Activated CD8-positive, alpha-beta memory T cell treated with anti-CD3 and anti-CD28 coated beads for 48 hours (primary cell): ENCODE data around the gene POLR3H.
A peak's percentile ranks its signal among the peaks of the same experiment; 100 is the strongest.

Experiments used
- DNase-seq, 3 experiments: peaks; one replicate each; pipeline ENCODE4 v3.0.0-alpha.2; 2020; ENCODE audit warnings: low read depth in 2 of 3, low spot score in 2 of 3

Gene POLR3H

DNA sequence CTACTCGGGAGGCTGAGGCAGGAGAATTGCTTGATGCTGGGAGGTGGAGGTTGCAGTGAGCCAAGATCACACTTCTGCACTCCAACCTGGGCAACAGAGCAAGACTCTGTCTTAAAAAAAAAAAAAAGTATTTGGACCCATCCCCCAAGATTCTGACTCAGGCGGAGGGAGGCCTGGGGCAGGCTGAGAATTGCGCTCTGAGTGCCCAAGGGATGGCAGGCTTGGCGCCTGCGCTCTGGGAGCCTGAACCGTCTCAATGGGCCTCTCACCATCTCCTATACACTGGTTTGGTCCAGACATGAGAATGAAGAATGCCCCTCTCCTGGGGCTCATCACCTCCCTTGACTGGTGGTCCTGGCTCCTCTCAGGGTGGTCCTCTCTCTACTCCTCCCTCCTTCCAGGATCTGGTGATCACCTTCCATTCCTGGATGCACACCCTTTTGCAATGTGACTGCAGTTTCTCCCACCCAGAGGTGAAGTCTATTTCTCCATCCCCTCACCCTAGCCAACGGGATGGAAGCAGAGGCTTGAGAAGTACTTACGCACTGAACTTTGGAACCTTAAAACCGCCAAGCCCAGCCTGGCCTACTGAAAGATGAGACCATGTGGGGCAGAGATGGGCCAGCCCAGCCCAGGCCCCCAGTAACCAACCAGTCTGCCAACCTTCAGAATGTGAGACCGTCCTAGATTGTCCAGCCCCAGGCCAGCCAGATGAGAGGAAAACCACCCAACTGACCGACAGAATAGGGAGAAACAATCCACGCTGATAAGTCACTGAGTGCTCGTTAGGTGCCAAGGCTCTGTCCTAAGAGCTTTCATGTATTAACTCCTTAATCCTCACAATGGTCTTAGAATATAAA, 4.9 kb downstream of the POLR3H start:
- DNase-seq: no peak

DNA sequence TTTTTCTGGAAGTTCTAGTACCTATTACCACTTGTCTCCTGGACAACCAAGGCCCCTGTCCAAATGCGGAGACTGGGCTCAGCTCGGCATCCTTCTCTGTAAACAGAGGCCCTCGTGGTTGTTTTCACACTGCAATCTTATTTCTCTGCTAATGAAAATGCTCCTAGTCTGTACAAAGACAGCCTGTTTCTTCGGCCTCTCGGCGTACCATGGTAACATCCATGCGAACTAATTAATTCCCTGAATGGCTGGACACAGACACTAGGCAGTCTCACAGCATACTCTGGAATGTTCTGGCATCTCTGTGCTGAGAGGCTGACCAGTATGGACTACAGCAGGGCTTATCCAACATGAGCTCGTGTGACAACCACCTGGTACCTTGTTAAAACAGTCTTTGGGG, 5.7 kb downstream of the POLR3H start:
- DNase-seq: no peak

DNA sequence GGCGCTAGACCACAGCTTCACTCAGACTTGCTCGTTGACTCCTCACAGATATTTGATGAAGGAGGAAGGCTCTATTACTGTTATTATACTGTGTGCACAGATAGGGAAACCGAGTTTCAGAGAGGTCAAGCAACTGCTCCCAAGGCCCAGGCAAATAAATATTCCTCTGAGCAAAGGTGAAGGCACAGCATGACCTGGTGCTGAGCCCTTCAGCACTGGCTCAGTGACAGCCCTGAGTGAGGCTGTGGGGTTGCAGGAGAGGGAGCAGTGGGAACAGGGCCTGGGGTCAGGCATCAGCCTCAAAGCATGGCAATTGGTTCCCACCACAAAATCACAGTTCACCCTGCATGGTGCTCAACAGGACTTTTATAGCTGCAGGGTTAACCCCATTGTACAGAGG, 7.1 kb downstream of the POLR3H start:
- DNase-seq: no peak

DNA sequence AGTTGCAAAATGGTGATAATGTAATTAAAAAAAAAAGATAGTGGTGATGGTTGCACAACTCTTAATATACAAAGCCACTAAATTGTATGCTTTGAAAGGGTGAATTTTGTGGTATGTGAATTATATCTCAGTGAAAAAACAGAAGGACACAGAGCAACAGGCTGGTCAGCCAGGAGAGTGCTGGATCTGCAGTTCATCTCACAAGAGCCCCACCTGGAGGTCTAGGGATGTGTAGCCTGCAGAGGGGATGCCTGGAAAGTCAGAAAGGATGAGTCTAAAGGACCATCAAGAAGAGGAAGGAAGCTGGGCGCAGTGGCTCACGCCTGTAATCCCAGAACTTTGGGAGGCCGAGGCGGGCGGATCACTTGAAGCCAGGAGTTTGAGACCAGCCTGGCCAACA, 9.0 kb downstream of the POLR3H start:
- DNase-seq: no peak

DNA sequence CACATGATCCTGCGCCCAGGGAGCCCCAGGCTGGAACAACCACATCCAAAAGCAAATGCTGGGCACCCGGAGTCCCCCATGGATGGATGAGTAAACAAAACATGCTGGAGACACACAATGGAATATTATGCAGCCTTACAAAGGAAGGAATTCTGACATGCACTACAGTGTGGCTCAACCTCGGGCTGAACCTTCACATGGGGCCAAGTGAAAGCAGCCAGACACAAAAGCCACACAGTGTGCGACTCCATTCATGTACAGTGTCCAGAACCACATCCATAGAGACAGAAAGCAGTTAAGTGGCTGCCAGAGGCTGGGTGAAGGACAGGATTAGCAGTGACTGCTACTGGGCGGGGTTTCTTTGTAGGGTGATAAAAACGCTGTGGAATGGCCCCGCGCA, 10.1 kb downstream of the POLR3H start:
- no peak for DNase-seq

DNA sequence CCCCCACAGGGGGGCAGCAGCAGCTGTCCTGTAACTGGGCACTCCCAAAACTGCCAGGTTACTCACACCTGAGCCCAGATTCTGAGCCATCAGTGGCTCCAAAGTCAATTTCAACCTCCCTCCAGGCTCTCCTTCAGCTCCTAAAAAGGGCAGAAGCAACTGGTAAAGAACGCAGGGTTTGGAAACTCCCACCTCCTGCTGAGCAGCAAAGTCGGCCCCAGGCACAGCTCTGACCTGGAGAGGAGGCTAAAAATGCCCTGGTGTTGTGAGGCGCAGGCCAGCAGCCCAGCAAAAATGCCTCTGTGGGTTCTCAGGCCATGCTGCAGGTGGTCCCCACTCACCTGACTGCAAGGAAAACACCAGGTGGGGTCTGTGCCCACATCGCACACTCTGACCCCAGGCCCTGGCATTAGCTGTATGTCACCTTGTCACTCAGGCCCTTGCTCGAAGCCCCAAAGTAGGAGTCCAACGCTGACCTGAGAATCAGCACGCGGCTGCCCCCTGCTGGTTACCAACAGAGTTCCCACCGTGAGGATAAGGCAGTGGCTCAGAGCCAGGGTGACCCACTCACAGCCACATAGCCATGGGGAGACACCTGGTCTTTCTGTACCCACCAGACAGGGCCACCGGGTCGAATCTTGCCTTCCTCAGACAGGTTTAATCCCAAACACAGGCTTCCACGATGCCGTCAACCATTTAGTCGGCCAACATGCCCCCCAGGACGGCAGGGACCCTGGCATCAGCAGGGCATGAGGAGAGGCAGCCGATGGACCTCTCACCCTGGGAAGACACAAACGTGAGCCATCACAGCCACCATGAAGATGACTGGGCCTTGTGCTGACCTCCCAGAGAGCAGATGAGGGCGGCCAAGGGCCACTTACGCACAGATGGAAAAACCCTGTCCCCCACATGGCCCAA, 11.1 kb downstream of the POLR3H start:
- DNase-seq: peak; percentile 34 to 61 (median 61)

DNA sequence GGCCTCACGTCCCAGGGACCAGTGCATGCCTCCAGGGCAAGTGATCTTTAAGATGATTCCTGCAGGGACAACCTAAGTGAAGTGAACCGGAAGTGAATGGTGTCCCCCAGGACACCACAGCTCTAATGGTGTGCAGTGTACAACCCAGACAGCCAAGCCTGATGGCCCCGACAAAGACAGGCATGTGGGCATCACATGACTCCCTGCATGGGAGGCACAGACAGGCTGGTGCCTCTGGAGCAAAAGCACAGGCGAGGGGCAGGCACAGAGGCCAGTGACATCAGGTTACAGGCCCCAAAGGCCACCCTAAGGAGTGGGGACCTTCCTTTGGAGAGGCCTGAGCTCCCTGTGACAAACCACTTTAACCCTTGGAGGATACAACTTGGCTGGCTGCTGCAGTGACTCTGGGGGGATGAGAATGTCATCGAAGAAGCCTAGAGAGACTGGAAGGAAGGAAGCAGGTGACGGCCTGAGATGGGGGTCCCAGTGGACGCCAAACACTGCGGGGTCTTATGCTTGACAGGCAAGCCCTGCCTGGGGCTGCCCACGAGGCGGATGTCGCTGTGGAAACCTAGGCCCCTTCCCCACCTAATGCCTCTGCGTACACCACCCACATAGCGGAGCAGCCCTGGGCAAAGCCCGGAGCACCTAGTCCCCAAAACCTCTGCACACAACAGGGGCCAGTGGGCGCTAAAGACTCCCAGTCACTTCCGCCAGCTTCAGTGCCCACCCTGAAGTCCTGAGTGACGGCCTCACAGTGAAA, 12.4 kb downstream of the POLR3H start:
- no peak for DNase-seq

DNA sequence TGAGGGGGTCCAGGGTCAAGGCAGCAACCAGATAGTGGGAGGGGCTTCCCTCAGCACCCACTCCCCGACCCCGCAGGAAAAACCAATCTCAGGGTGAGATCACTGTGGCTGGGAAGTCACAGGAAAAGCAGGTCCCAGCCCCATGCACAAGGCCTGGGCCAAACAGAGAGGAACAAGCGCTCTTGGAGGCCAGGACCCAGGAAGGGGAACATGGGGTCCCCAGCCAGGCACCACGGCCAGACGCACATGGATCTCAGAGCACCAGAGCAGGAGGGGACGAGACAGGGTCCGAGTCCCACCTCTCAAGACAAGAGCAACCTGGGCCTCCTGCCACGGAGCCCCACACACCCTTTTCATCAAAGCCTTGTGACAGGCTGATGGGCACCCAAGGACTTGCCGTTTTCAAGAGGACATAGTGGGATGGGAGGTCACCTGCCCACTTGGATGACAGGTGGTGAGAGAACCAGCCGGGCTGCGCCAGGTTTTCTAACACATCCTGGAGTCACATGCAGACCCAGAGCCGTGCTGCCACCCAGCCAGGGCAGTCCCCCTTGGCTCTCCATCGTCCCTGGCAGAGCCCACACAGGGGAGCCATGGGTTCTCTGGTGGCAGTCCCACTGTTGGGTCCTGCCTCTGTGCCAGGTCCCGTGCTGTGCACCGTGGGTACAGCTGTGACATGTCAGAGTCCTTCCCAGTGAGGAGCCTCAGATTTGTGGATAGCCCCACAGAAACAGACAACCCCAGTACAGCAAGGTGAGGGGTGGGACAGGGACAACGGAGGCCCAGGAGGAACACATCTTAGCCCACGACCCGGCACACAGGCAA, 13.2 kb downstream of the POLR3H start:
- no peak for DNase-seq

DNA sequence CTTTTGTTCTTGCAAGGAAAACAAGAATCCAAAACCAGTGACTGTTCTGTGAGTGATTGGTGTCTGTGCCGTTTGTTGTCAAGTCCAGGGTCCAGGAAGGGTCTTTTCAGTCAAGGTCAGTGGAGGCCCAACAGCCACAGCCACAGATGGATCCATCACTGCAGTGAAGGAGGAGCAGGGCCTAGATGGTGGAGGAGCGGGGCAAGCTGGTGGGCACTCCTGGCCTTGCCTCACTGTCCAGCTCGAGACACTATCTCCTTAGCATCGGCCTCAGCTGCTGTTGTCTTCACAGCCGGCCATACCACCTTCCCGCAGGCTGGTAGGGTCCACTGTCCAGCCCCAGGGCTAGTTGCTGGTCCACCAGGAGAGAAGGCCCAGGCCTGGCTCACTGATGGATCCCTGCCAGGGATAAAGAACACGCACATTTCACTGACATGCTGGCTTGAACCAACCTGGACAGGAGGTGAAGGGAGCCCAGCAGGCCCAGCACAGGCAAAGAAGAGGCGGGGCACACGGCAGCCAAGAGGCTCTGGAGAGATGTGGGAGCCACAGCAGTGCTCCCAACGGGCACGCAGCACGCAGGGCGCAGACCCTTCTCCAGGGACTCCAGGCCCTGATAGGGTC, 15.2 kb downstream of the POLR3H start:
- no peak for DNase-seq

DNA sequence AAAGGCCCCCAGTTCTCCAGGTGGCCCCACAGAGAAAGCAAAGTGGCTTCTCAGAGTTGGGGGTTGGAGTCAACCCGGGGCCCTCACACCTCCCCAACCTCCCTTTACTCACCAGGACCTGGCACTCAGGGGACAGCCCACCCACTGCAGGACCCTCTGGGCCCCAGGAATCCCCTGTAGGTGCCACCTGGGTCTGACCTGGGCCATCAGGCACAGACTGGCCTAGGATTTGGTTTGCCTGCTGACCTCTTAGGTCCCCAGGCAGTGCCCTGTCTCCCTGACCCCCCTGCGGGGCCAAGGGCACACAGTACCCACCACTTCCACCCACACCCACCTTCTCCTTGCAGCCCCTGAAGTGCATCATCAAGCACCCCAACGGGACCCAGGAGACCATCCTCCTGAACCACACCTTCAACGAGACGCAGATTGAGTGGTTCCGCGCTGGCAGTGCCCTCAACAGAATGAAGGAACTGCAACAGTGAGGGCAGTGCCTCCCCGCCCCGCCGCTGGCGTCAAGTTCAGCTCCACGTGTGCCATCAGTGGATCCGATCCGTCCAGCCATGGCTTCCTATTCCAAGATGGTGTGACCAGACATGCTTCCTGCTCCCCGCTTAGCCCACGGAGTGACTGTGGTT, 16.0 kb downstream of the POLR3H start:
- DNase-seq: no peak

DNA sequence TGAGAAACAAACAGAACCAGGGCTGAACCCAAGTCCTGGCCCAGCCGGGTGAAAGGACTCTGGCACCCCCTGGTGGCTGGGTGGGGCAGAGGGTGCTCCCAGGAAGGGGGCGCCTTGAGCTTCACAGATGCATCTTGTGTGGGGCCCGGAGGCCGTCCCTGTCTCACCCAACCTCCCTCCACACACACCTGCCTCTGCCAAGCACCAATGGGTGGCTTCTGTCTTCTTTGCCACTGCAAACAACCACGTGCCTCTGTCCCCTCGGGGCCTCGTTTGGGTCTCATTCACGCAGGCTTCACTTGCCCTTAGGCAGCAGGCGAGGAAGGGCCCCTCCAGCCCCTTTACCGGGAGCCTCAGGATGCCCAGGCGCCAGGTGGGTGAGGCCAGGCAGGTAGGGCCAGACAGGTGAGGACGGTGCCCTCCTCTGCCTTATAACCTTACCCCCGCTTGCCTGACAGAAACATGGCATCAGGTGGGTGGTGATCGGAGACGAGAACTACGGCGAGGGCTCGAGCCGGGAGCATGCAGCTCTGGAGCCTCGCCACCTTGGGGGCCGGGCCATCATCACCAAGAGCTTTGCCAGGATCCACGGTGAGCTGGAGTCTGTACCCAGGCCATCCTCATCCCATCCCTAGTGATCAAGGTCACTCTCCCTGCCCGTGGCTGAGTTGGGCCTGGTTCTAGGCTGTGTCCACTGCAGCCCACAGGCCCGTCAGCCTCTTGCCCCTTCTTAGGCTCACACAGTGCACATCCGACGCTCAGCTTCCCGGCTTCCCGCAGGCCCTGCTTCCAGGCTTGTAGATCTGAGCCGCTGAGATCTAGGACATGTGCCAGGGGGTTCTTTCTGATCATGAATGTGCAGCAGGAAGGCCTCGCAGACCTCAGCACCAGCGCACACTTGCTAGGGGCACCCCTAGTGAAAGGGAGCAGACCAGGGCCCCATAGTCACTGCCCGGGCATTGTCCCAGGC, 17.2 kb downstream of the POLR3H start:
- peak; percentile 38 to 62 (median 57) for DNase-seq

DNA sequence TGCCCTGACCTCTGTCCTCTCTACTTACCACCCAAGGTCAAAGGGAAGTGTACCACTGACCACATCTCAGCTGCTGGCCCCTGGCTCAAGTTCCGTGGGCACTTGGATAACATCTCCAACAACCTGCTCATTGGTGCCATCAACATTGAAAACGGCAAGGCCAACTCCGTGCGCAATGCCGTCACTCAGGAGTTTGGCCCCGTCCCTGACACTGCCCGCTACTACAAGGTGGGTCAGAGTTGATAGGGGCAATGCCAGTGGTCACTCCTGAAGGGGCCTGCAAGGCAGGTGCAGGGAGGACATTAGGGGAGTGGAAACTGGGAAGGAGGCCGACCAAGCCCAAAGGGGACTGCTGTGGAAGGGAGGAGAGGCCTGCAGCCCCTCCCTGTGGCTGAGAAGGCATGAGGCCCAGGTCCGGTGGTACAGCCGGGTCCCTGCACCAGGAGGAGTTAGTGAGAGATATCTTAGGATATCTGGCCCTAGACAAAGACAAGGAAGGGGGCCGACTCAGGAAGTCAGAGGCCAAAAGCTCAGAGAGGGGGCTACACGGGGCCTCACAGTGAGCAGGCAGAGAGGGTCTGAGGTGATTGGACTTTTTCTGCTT, 17.9 kb downstream of the POLR3H start:
- DNase-seq: no peak

DNA sequence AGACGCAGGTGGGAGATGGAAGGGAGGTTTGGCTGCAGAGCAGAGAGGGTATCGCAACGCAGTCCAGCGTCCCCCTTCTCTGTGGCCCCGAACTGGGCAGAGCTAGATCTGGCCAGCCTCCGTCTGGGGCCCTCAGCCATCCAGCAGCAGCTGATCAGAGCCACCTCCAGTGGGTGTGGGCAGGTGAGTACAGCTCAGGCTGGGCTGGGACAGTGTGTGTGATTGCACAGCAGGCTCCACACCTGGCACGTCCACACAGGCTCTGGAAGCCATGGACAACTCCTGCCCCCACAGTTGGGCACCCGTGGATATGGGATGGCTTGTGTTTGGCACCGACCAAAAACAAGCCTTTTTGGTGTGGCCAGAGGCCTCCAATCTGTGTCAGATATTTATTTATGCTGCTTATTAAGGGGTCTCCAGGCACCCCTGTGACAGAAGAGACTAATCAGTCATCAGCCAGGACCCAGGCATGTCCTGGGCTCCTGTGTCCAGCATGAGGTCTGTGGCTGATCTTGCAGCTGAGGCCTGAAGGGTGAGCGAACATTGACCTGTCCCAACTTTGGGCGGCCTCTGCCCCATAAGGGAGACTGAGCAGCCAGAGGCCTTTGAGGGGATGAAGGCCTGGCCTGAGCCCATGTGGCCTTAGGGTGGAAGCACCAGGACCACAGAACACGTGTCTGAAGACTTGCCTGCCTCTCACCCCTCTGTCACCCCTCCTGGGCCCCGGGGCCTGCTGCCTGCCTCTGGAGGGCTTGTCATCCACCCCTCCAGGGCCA, 18.6 kb downstream of the POLR3H start:
- no peak for DNase-seq

DNA sequence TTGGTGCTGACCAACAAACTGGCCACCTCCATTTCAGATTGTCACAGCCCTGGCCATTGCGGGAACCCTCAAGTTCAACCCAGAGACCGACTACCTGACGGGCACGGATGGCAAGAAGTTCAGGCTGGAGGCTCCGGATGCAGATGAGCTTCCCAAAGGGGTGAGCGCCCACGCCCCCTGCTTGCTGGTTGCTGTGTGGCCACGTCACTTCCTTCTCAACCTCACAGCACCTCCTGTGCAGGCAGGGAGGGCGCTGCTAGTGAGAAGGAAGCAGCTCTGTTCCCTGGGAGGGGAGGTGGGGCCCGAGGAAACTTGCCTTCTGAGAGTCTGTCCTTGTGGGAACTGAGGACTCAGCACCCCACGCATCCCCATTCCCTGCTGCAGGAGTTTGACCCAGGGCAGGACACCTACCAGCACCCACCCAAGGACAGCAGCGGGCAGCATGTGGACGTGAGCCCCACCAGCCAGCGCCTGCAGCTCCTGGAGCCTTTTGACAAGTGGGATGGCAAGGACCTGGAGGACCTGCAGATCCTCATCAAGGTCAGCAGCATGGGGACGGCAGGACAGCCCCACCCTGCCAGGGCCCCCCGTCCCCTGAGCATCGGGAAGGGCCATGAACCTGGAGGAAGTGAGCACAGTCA, 19.3 kb downstream of the POLR3H start:
- DNase-seq: no peak

DNA sequence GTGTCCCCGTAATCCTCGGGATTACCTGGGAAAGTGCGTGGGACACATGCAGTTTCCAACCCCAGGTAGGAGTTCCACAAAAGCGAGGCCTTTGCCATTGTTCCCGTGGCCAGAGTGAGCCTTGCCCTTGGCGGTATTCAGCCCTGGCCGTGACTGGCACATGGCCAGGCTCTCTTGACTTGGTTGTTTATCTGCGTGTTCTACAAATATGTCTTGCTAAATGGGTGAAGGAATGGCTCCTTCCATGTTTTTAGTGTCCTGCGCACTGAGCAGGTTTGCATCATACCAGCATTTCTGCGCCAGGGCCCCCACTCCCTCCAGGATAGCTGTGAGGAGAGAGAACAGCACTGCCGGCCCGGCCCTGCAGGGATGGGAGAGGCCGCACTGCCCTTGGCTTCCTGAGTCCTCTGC, 20.0 kb downstream of the POLR3H start:
- no peak for DNase-seq

DNA sequence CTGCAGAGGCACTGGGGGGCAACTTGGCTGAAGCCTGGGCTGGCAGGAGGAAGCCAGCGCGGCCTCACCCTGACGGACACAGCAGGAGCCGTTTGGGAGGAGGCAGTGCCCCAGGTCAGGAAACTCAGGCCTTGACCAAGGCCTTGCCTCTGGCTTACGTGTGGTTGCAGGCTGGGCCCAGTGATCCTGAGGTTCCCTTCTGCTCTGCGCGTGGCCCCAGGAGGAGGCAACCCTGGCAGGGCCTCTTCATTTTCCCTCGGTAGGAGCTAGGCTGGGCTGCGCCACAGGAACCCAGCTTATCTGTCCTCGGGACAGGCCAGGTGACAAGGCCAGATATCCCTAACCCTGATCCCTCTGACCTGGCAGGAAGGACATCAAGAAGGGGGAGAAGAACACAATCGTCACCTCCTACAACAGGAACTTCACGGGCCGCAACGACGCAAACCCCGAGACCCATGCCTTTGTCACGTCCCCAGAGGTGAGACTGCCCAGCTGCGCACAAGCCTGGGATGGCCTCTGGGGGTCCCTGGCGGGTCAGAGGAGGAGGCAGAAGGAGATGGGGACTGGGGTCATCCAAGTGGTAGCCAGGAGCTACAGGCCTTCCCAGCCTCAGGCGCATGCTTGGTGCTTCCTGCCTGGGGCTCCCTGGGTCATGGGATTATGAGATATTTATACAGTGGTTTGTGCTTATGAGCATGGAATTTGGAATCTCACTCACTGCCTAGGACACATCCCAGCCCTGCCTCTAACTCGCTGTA, 20.6 kb downstream of the POLR3H start:
- no peak for DNase-seq
